Skeletal muscle tissue (tissue), 4 donors: Measurements from ENCODE around the gene PLXND1. TPM values are rescaled to one million over a fixed set of nuclear protein-coding genes. Genes with fewer than 3 reads are reported as not detected.

ENCODE experiments used
- H3K27ac ChIP-seq: one replicate; pipeline ENCODE4 v1.7.0; 2013; ENCODE audit warnings: mild to moderate bottlenecking, low read depth, low read length, inconsistent platforms
- H3K27me3 ChIP-seq, 3 donors: one replicate each; pipeline ENCODE4 v1.7.0; 2013; ENCODE audit warnings: low read length in 3 of 3; ENCODE audit not compliant: control insufficient read depth in 3 of 3, insufficient read depth in 3 of 3
- H3K36me3 ChIP-seq, 3 donors: one replicate each; pipeline ENCODE4 v1.7.0; 2013; ENCODE audit warnings: low read length in 3 of 3; ENCODE audit not compliant: control insufficient read depth in 3 of 3, insufficient read depth in 3 of 3
- H3K4me1 ChIP-seq, 3 donors: one replicate each; pipeline ENCODE4 v1.7.0; 2013; ENCODE audit warnings: low read length in 3 of 3, mild to moderate bottlenecking in 3 of 3; ENCODE audit not compliant: control insufficient read depth in 3 of 3, insufficient read depth in 3 of 3
- H3K4me3 ChIP-seq, 3 donors: one replicate each; pipeline ENCODE4 v1.7.0; 2013; ENCODE audit warnings: low read length in 3 of 3
- H3K9ac ChIP-seq, 3 donors: one replicate each; pipeline ENCODE4 v1.7.0; 2013; ENCODE audit warnings: low read length in 3 of 3, mild to moderate bottlenecking in 3 of 3, moderate library complexity in 2 of 3, low read depth in 1 of 3
- H3K9me3 ChIP-seq, 3 donors: one replicate each; pipeline ENCODE4 v1.7.0; 2013; ENCODE audit warnings: low read length in 3 of 3; ENCODE audit not compliant: control insufficient read depth in 3 of 3
- total RNA-seq: library from RNA; depleted of rRNA; stranded (reverse); fragments of >200 nt; gene quantifications from one replicate; pipeline ENCODE4 v1.2.3, GENCODE V29; 2014
- donor health status: Osteomylitis.

PLXND1 gene
- total RNA-seq, 1 donor from 2014 or later = 92.4 TPM

- Histone ChIP-seq H3K4me1 (peaks cover 58 to 70% (median 70%) of the 10 kb centered on the region in 3 donors), H3K27me3 (peaks cover 0 to 2% (median 0%) of the 10 kb centered on the region in 3 donors), H3K36me3 (no peaks in the 10 kb centered on the region), H3K27ac (peak overlapping the region; percentile 84), H3K4me3 (no peak overlapping the region), H3K9ac (peak overlapping the region in 2 of 3 donors; percentile 6 to 68), H3K9me3 (no peaks in the 10 kb centered on the region)
Measured at GRCh38 chr3:129622226-129622874, 15.9 kb upstream of the PLXND1 start.

GRCh38 chr3:129621626-129622225 lies 15.2 kb upstream of the PLXND1 start:
- no peaks in the 10 kb centered on the region for H3K9me3 ChIP-seq
- no peaks in the 10 kb centered on the region for H3K36me3 ChIP-seq
- H3K9ac ChIP-seq = peak overlapping the region in 1 of 3 donors; percentile 68
- no peak overlapping the region for H3K27ac ChIP-seq
- peaks cover 0 to 2% (median 0%) of the 10 kb centered on the region in 3 donors for H3K27me3 ChIP-seq
- H3K4me3 ChIP-seq = no peak overlapping the region
- peaks cover 55 to 73% (median 71%) of the 10 kb centered on the region in 3 donors for H3K4me1 ChIP-seq

GRCh38 chr3:129620828-129621559 lies 14.5 kb upstream of the PLXND1 start:
- Histone ChIP-seq H3K4me1 (peaks cover 56 to 75% (median 74%) of the 10 kb centered on the region in 3 donors), H3K36me3 (no peaks in the 10 kb centered on the region), H3K4me3 (no peak overlapping the region), H3K27me3 (peaks cover 0 to 2% (median 0%) of the 10 kb centered on the region in 3 donors), H3K9me3 (no peaks in the 10 kb centered on the region), H3K27ac (no peak overlapping the region), H3K9ac (peak overlapping the region in 1 of 3 donors; percentile 45)

GRCh38 chr3:129619726-129620162 lies 13.3 kb upstream of the PLXND1 start:
- H3K4me1 ChIP-seq = peaks cover 54 to 75% (median 73%) of the 10 kb centered on the region in 3 donors
- no peaks in the 10 kb centered on the region for H3K9me3 ChIP-seq
- H3K36me3 ChIP-seq = no peaks in the 10 kb centered on the region
- peak overlapping the region in 1 of 3 donors; percentile 40 for H3K9ac ChIP-seq
- no peak overlapping the region for H3K27ac ChIP-seq
- no peak overlapping the region for H3K4me3 ChIP-seq
- peaks cover 0 to 2% (median 0%) of the 10 kb centered on the region in 3 donors for H3K27me3 ChIP-seq

DNA sequence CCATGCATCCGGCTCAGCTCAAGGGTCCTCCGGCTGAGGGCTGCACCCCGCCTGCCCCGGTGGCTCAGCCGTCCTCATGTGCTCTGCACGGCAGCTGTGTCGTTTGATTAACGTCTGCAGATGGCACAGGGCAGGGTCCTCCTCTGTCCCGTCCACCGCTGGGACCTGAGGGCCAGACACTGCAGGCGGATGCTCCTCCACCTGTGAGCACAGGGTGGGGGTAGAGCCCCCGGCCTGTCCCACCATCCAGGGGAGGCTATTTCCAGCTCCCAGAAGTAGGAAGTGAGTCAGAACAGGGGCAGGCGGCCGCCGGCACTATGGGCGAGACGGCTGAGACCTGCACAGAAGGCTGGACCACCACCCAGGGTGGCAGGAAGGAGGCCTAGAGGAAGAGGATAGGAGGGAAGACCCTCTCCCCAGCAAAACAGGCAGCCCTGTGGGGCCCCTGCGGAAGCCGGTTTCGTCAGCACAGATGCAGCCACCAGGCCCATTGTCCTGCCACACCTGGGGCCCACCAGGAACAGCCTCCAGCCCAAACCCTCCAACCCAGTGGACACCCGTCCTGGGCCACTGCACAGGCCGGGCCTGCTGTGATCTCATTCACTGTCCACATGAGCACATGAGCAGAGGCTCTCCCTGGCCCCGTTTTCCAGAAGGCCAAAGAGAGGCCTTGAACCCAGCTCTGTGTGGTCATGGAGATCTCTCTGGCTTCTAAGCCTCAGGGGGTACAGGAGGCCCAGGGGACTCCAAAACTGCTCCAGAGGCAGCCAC lies 12.6 kb upstream of the PLXND1 start:
- Histone ChIP-seq H3K36me3 (no peaks in the 10 kb centered on the region), H3K9me3 (no peaks in the 10 kb centered on the region), H3K9ac (peak overlapping the region in 1 of 3 donors; percentile 40), H3K27me3 (peaks cover 0 to 2% (median 0%) of the 10 kb centered on the region in 3 donors), H3K4me3 (no peak overlapping the region), H3K4me1 (peaks cover 53 to 72% (median 70%) of the 10 kb centered on the region in 3 donors), H3K27ac (peak overlapping the region; percentile 58)

DNA sequence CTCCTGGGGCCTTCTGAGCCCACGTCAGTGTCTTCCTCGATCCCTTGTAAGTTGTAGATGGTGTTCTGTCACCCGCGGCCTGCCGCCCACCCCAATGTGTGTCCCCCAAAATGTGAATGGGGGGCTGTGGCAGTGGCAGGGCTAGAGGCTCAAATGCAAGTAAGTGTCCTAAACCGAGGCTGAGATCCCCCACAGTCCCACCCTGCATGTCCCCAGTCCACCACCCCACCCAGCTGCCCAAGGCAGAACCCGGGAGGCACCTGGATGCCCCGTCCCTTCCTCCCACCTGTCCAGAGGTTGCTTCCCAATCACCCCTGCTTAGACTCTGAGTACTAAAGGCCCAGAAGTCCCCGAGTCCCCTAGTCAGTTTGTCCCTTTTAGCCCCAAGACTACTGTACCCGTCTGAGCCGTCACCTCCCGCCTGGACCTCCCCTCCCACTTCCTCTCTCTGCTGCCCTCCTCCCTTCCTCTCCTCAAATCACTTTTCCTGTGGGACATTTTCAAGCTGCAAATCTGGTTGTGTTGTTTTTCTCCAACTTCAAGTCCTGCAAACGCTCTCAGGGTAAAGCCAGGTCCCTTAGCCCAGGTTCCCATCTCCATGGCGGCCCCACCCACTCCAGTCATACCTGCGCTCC lies 11.8 kb upstream of the PLXND1 start:
- no peak overlapping the region for H3K4me3 ChIP-seq
- peaks cover 46 to 67% (median 64%) of the 10 kb centered on the region in 3 donors for H3K4me1 ChIP-seq
- peaks cover 0 to 2% (median 0%) of the 10 kb centered on the region in 3 donors for H3K27me3 ChIP-seq
- peak overlapping the region; percentile 58 for H3K27ac ChIP-seq
- H3K9me3 ChIP-seq = no peaks in the 10 kb centered on the region
- H3K9ac ChIP-seq = peak overlapping the region in 1 of 3 donors; percentile 40
- H3K36me3 ChIP-seq = no peaks in the 10 kb centered on the region

- Histone ChIP-seq H3K27me3 (peaks cover 0 to 2% (median 0%) of the 10 kb centered on the region in 3 donors), H3K4me1 (peaks cover 41 to 67% (median 61%) of the 10 kb centered on the region in 3 donors), H3K27ac (peak overlapping the region; percentile 72), H3K9ac (no peak overlapping the region), H3K36me3 (no peaks in the 10 kb centered on the region), H3K9me3 (no peaks in the 10 kb centered on the region), H3K4me3 (no peak overlapping the region)
Measured at GRCh38 chr3:129617381-129618185, 11.1 kb upstream of the PLXND1 start.

GRCh38 chr3:129616713-129617112 lies 10.2 kb upstream of the PLXND1 start:
- Histone ChIP-seq H3K9me3 (no peaks in the 10 kb centered on the region), H3K4me3 (no peak overlapping the region), H3K36me3 (no peaks in the 10 kb centered on the region), H3K27ac (peak overlapping the region; percentile 72), H3K9ac (no peak overlapping the region), H3K27me3 (peaks cover 0 to 2% (median 0%) of the 10 kb centered on the region in 3 donors), H3K4me1 (peaks cover 43 to 68% (median 64%) of the 10 kb centered on the region in 3 donors)
